Smooth muscle cell (in vitro differentiated cells): ENCODE data around the gene CCDC70. TPM values are rescaled to one million over a fixed set of nuclear protein-coding genes. Genes with fewer than 3 reads are reported as not detected.

ENCODE experiments used
- DNase-seq: peaks from one replicate; lab custom pipeline; 2025; ENCODE audit not compliant: unreplicated experiment; lab: John Stamatoyannopoulos, UW
- H2AFZ ChIP-seq: fragments of 200-600 bp; sonication (generic); 2 replicates; pipeline ENCODE4 v1.6.0; 2016; ENCODE audit warnings: antibody characterized with exemption, low read depth, mild to moderate bottlenecking
- H3F3A ChIP-seq: fragments of 200-600 bp; sonication (generic); 2 replicates; pipeline ENCODE4 v1.6.0; 2017; ENCODE audit warnings: antibody characterized with exemption, low read depth
- H3K27ac ChIP-seq: fragments of 200-600 bp; sonication (generic); 2 replicates; pipeline ENCODE4 v1.5.1; 2016; ENCODE audit warnings: low read depth, mild to moderate bottlenecking
- H3K27me3 ChIP-seq: fragments of 200-600 bp; sonication (generic); 2 replicates; pipeline ENCODE4 v1.6.1; 2016; ENCODE audit warnings: low read depth, mild to moderate bottlenecking
- H3K36me3 ChIP-seq: fragments of 200-600 bp; sonication (generic); 2 replicates; pipeline ENCODE4 v1.5.1; 2016; ENCODE audit warnings: low read depth
- H3K4me1 ChIP-seq: fragments of 200-600 bp; sonication (generic); 2 replicates; pipeline ENCODE4 v1.5.1; 2016; ENCODE audit warnings: low read depth
- H3K4me2 ChIP-seq: fragments of 200-600 bp; sonication (generic); 2 replicates; pipeline ENCODE4 v1.6.0; 2016; ENCODE audit warnings: mild to moderate bottlenecking
- H3K4me3 ChIP-seq: fragments of 200-600 bp; sonication (generic); 2 replicates; pipeline ENCODE4 v1.5.1; 2016; ENCODE audit warnings: mild to moderate bottlenecking
- H3K79me2 ChIP-seq: fragments of 200-600 bp; sonication (generic); 2 replicates; pipeline ENCODE4 v1.6.0; 2016; ENCODE audit warnings: low read depth, mild to moderate bottlenecking
- H3K9ac ChIP-seq: fragments of 200-600 bp; sonication (generic); 2 replicates; pipeline ENCODE4 v1.6.0; 2016; ENCODE audit warnings: low read depth
- H3K9me3 ChIP-seq: fragments of 200-600 bp; sonication (generic); replicated peaks from 2 replicates; pipeline ENCODE4 v1.5.1; 2016; ENCODE audit warnings: low read depth
- H4K20me1 ChIP-seq: fragments of 200-600 bp; sonication (generic); 2 replicates; pipeline ENCODE4 v1.6.0; 2016; ENCODE audit warnings: low read depth
- CTCF ChIP-seq: fragments of 200-600 bp; sonication (generic); IDR thresholded peaks from 2 replicates; pipeline ENCODE4 v1.5.1; 2017; ENCODE audit warnings: borderline replicate concordance, mild to moderate bottlenecking, antibody characterized with exemption; ENCODE audit not compliant: insufficient read depth, poor library complexity, severe bottlenecking
- WGBS: methylation state at CpG from one replicate; pipeline ENCODE4 v1.1.7; 2016; ENCODE audit warnings: low lambda C conversion rate; 5-methylcytosine and 5-hydroxymethylcytosine counted together
- polyA plus RNA-seq: library from polyadenylated mRNA; unstranded; fragments of >200 nt; fragmentation: Nextera tagmentation; extraction: Ambion mirVana; gene quantifications from 2 replicates; pipeline ENCODE4 v1.2.1, GENCODE V29; 2016
- total RNA-seq: library from RNA; depleted of rRNA; stranded (reverse); fragments of >200 nt; gene quantifications from 2 replicates; pipeline ENCODE4 v1.2.3, GENCODE V29; 2014

The CCDC70 gene
- total and polyA plus RNA-seq, 2 experiments from 2014 or later, result not detected

GRCh38 chr13:51900471-51900870 lies 38.7 kb downstream of the CCDC70 start:
- Histone ChIP-seq H3F3A (no peaks in the 10 kb centered on the region), H3K4me1 (no peaks in the 10 kb centered on the region), H3K79me2 (no peaks in the 10 kb centered on the region), H3K27ac (no peak overlapping the region), H2AFZ (no peak overlapping the region), H3K36me3 (no peaks in the 10 kb centered on the region), H3K9me3 (no peaks in the 10 kb centered on the region), H3K4me2 (no peak overlapping the region), H3K9ac (no peak overlapping the region), H4K20me1 (no peaks in the 10 kb centered on the region), H3K4me3 (no peak overlapping the region), H3K27me3 (no peaks in the 10 kb centered on the region)
- 90% methylated on average over 1 of the region's 1 CpG for WGBS
- no peak for DNase-seq
- TF ChIP-seq CTCF, result no peak

DNA sequence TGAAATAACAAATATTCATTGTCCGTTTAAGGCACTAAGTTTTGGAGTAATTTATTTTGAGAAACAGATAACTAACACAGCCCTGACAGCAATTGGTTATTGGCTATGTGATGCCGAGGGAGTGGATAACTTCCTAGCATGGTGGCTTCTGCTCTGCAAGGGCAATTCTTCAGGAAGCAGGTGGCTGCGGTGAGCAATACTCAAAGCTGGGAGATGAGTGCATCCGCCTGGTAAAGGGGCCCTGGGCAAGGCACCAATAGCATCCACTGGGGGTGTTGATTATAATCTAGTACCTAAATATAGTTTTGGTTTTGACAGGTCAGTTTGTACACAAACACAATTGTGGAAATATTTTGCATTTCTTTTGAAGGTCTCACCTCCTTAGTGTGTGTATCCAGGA lies 41.0 kb downstream of the CCDC70 start:
- no peaks in the 10 kb centered on the region for H4K20me1 ChIP-seq
- H3K36me3 ChIP-seq, result no peaks in the 10 kb centered on the region
- no peaks in the 10 kb centered on the region for H3F3A ChIP-seq
- no peak for TF ChIP-seq CTCF
- WGBS, result 87% methylated on average over 4 of the region's 4 CpGs
- no peak overlapping the region for H3K9ac ChIP-seq
- no peaks in the 10 kb centered on the region for H3K79me2 ChIP-seq
- H3K4me3 ChIP-seq, result no peak overlapping the region
- no peaks in the 10 kb centered on the region for H3K27me3 ChIP-seq
- no peak overlapping the region for H3K4me2 ChIP-seq
- no peak for DNase-seq
- H3K27ac ChIP-seq, result no peak overlapping the region
- no peak overlapping the region for H2AFZ ChIP-seq
- no peaks in the 10 kb centered on the region for H3K9me3 ChIP-seq
- no peaks in the 10 kb centered on the region for H3K4me1 ChIP-seq

- no peaks in the 10 kb centered on the region for H3K9me3 ChIP-seq
- H4K20me1 ChIP-seq, result no peaks in the 10 kb centered on the region
- H2AFZ ChIP-seq, result no peak overlapping the region
- no peaks in the 10 kb centered on the region for H3K27me3 ChIP-seq
- H3K36me3 ChIP-seq, result no peaks in the 10 kb centered on the region
- no peak overlapping the region for H3K27ac ChIP-seq
- no peaks in the 10 kb centered on the region for H3K4me1 ChIP-seq
- 86% methylated on average over 6 of the region's 6 CpGs for WGBS
- TF ChIP-seq CTCF, result no peak
- DNase-seq, result no peak
- H3F3A ChIP-seq, result no peaks in the 10 kb centered on the region
- H3K4me2 ChIP-seq, result no peak overlapping the region
- no peak overlapping the region for H3K9ac ChIP-seq
- H3K79me2 ChIP-seq, result no peaks in the 10 kb centered on the region
- no peak overlapping the region for H3K4me3 ChIP-seq
Observed at GRCh38 chr13:51905787-51906186, 44.0 kb downstream of the CCDC70 start.

DNA sequence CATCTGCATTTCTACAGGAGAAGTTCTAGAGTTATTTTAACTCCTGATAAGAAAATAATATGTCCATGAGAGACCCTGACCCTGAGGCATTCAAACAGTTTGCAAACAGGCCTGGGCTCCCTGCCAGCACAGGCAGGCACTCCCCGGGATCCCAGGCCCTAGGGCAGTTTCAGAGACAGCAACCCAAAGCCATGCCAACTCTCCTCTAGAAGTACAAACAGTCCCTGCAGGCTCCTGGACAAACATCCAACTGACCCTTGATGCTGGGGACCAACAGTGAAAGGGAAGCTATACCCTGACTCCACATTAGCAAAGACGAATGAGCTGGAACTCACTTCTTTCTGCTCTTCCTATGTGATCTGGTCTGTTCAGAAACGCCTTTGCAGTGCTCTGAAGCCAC lies 44.8 kb downstream of the CCDC70 start:
- H3K36me3 ChIP-seq, result no peaks in the 10 kb centered on the region
- H3F3A ChIP-seq, result no peaks in the 10 kb centered on the region
- no peaks in the 10 kb centered on the region for H3K9me3 ChIP-seq
- no peak for TF ChIP-seq CTCF
- H3K4me2 ChIP-seq, result no peak overlapping the region
- no peak for DNase-seq
- WGBS, result 94% methylated on average over 3 of the region's 3 CpGs
- H3K27me3 ChIP-seq, result no peaks in the 10 kb centered on the region
- H4K20me1 ChIP-seq, result no peaks in the 10 kb centered on the region
- H3K27ac ChIP-seq, result no peak overlapping the region
- H2AFZ ChIP-seq, result no peak overlapping the region
- no peak overlapping the region for H3K4me3 ChIP-seq
- H3K79me2 ChIP-seq, result no peaks in the 10 kb centered on the region
- no peaks in the 10 kb centered on the region for H3K4me1 ChIP-seq
- H3K9ac ChIP-seq, result no peak overlapping the region
